NCI-H2081 (cell line): ENCODE results near the gene UBE2E3.
"Not testable (repeated sequence)": the region's sequence is repeated elsewhere in the genome, so short reads cannot be mapped to it uniquely, and the experiment has no call there.

Experiments
- DNase-seq, 2 experiments: peaks; one replicate each; lab custom pipeline; 2025; lab: John Stamatoyannopoulos, UW

Gene UBE2E3

GRCh38 chr2:180980106-180980942 is at the start of gene UBE2E3:
UBE2E3 (plus strand) TSS chr2:180980605; CDS start chr2:180982043, 1,438 bp downstream.
- DNase-seq, result peak; percentile 81 to 91

DNA sequence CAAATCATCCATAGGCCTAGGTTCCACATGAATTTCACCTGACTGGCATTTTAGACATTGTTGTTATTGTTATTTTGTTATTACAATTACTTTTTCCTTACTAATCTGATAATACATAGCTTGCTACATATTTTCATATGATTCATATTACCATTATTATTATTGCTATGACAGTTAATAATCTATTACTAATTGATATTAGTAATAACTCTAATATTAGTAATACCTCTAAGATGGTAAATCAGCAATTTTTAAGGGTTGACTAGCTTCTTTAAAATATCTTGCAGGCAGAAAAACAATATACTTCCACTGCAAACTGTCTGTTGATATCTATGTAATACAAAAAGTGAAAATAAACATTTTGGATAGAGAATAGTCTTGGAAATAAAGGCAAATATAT is 48.6 kb upstream of the UBE2E3 start:
- DNase-seq, result no peak

DNA sequence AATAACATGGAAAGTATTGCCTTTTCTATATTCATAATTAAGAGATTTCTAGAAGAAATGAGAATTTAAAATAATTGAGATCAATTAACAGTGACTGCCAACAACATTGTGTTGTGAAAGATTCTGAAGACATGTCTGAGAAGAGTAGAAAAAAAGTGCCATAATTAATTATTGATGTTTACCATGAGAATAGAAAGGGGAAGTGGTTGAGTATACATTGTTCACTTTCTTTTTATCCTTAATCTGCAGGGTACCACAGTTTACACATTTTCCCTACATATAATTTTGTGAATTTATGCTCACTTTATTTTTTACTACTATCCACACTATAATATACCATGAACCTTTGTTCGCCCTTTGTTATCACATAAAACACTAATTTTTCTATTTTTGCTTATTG is 47.1 kb upstream of the UBE2E3 start:
- no peak for DNase-seq

- DNase-seq, result no peak
Measured at GRCh38 chr2:180934911-180935310, 45.5 kb upstream of the UBE2E3 start.

- DNase-seq, result not testable (repeated sequence)
Measured at GRCh38 chr2:180937480-180937879, 42.9 kb upstream of the UBE2E3 start.

- no peak for DNase-seq
Measured at GRCh38 chr2:180938451-180938850, 42.0 kb upstream of the UBE2E3 start.

- DNase-seq, result no peak
Measured at GRCh38 chr2:180943275-180943674, 37.1 kb upstream of the UBE2E3 start.

- DNase-seq, result no peak
Measured at GRCh38 chr2:180944372-180944771, 36.0 kb upstream of the UBE2E3 start.

GRCh38 chr2:180947208-180947689 is 33.2 kb upstream of the UBE2E3 start:
- DNase-seq, result no peak

- DNase-seq, result no peak
Measured at GRCh38 chr2:180949896-180950295, 30.5 kb upstream of the UBE2E3 start.

GRCh38 chr2:180952082-180952481 is 28.3 kb upstream of the UBE2E3 start:
- DNase-seq, result no peak

DNA sequence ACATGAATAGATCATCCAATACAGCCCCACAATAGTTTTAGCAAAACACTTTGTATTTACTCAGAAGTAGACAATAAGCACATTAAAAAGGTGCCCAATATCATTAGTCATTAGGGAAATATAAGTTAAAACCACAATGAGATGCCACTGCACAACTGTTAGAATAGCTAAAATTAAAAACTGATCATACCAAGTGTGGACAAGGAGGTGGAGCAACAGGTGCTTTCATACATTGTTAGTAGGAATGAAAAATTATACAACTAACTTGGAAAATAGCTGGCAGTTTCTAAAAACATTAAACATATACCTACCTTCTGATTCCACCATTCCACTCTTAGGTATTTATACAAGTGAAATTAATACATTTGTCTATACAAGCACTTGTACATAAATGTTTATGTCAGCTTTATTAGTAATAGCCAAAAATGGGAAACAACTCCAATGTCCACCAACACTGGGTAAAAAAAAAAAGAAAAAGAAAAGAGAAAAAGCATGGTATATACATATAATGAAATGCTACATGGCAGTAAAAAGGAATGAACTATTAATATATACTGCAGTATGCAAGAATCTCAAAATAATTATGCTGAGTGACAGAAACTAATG is 27.6 kb upstream of the UBE2E3 start:
- DNase-seq, result no peak

- no peak for DNase-seq
Measured at GRCh38 chr2:180953550-180953949, 26.9 kb upstream of the UBE2E3 start.

DNA sequence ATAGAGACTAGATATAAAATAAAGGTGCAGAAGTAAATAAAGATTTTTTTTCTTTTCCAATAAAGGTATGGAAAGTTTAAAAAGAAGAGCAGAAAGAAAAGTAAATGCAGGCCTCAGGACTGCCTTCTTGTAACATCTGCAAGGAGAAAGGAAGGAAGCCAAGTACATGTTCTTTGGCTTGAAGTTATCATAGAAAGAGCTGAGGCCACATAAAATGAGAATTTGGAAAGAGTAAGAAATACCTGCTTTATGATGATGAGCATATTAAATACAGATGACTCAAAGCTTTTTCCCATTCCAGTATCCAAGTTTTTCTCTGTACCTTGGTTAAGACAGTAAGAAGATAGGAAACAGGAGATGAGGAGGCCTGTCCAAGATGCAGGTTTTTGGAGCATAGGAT is 25.3 kb upstream of the UBE2E3 start:
- DNase-seq, result no peak

- no peak for DNase-seq
Measured at GRCh38 chr2:180959787-180960186, 20.6 kb upstream of the UBE2E3 start.

DNA sequence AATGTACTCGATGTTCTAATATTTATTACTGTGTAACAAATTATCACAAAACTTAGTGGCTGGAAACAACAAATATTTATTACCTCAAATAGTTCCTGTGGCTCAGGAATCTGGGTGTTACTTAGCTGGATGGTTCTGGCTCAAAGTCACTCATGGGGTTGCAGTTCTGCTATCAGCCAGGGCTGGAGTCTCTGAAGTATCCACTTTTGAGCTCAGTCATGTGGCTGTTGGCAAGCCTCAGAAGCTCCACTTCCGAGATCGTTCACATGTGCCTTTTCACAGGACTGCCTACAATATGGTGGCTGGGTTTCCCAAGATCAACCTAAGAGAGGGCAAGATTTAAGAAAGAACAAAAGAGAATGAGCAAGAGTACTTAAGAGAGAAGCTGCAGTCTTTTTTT is 19.4 kb upstream of the UBE2E3 start:
- no peak for DNase-seq

DNA sequence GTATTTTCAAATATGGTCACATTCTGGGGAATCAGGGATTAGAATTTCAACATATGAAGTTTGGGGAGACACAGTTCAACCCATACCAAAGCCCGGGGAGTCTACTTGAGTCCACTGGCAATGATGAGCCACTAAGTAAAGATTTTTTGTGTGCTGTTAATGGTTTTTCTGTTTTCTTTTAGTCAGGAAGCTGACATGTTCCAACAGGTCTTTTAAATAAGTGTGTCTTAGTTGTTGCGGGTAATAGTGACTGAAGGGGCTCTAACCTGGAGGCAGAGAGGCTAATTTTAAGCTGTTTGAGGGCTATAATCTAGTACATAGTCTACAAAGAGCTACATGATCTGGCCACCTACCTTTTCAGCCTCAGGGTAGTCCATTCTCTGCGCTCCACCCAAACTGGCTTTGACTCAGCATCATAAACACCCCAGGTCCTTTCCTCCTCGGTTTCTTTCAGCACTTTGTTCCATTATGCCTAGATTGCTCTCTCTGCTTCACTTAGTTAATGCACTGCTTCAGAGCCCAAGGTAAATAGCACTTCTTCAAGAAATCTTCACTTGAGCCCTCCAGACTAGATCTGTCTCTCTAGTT is 17.6 kb upstream of the UBE2E3 start:
- no peak for DNase-seq

DNA sequence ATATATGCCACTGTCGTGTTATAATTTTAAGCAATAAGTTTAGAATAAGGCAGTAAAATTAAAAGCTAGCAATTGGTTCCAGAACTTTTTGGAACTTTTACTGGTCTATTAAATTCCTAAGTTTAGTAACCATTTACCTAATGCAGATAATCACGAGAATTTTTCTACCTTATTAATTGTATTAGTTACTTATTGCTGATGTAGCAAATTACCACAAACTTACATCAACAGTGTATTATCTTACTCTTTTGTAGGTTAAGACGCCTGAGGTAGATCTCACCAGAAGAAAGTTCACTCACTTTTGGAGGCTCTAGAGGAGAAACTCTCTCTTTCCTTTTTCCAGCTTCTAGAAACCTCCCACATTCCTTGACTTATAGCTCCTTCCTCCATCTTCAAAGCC is 14.0 kb upstream of the UBE2E3 start:
- DNase-seq, result no peak

DNA sequence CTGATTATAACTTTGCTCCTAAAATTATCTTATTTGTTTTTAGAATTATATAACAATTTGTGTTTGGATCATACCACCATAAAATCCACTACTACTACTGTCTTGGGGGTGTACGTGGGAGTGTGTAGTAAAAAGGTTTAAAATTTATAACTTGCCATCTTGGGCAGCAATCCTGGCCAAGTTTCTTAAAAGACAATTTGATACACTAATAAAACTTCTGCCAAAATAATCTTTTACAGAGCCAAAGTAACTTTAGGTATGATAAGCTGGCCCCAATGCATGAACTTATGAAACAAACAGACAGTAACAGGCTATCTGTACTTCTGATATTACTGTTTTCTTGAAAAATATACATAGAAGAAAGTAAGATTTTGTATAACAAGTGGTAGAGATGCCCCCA is 11.3 kb upstream of the UBE2E3 start:
- DNase-seq, result no peak

DNA sequence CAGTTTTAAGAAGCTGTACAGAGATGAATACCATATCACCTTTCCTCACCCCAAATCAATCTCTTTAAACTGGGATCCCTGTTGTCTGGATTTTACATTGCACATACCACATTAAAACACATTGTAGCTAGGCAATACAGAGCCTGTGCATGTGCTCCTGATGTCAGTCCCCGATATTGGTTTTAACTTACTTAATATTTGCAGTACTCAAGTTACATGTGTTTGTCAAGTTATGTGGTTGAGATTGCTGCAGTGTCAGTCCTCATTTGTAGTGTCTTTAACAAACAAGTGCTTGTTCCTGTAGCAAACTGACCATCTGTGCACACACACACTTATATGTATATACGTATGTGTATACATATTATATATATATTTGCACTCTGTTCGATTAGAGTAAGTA is 10.4 kb upstream of the UBE2E3 start:
- peak in 1 of 2 experiments; percentile 17 for DNase-seq

- DNase-seq, result no peak
Measured at GRCh38 chr2:180971811-180972210, 8.6 kb upstream of the UBE2E3 start.

DNA sequence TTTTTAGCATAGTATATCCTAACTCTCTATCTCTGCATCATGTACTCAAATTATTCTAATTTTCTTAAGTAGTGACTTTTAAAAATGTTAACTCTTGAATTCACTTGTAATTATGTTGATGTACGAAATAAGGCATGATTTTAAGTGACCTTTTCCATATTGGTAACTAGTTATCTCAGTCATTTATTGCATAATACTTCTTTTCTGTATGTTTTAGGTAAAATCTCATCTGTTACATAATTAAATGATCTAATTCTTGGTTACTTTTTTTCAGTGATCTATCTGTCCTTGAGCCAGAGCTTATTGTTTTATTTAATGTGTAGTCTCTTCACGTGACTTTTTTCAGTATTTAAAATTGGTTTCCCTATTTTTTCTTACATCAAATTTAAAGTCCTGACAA is 4.8 kb upstream of the UBE2E3 start:
- DNase-seq, result no peak
